Measurements from ENCODE around the gene KIF26B. TPM values are rescaled to one million over a fixed set of nuclear protein-coding genes. Genes with fewer than 3 reads are reported as not detected.

KIF26B gene
- total and polyA plus RNA-seq, 2 of the 4 experiments (the other 2 are of a cell fraction): 0.53 to 0.54 TPM

GRCh38 chr1:245748240-245748639, 593.5 kb downstream of the KIF26B start:
- BruUV-seq (replicated peaks): no TSS peak
- 90% methylated on average over 2 of the region's 10 CpGs; no CpG with 5 or more reads in 1 of the 2 experiments for WGBS, 2 experiments (ENCODE audit: extremely low coverage in 2 of 2, insufficient read length in 1 of 2)
- H4K5ac ChIP-seq (ENCODE audit: low read depth, low read length): no peak overlapping the region

More at GRCh38 chr1:245748240-245748639, 593.5 kb downstream of the KIF26B start:
- H3K56ac ChIP-seq (ENCODE audit: extremely low read depth, insufficient read depth, low read length): no peak overlapping the region
- no peaks in the 10 kb centered on the region for H3K36me3 ChIP-seq (ENCODE audit: control insufficient read depth, insufficient read depth, low read length)
- ChIA-PET CTCF (no interaction called here), POLR2A (ENCODE audit: unreplicated experiment) (no interaction called here)
- no peak overlapping the region for H2BK120ac ChIP-seq (ENCODE audit: low read depth, low read length)
- no peak overlapping the region for H2AK9ac ChIP-seq (replicated peaks; ENCODE audit: low read depth, low read length, poor library complexity)
- H3K23ac ChIP-seq (ENCODE audit: low read depth, low read length): no peak overlapping the region
- H2AFZ ChIP-seq (replicated peaks; ENCODE audit: low read length, poor library complexity): no peak overlapping the region
- no peak overlapping the region for H4K8ac ChIP-seq (ENCODE audit: low read depth in 2 of 2, low read length in 2 of 2)
- peaks cover 3% of the 10 kb centered on the region; the same call in 1 of the 2 replicates for H3K4me1 ChIP-seq (ENCODE audit: control insufficient read depth, insufficient read depth, low read length)
- no peak overlapping the region for H3K4me3 ChIP-seq (ENCODE audit: insufficient read depth, low read depth, low read length)
- no peak overlapping the region for H2BK5ac ChIP-seq (ENCODE audit: low read depth, low read length, poor library complexity, severe bottlenecking)
- no peaks in the 10 kb centered on the region for H3K9me1 ChIP-seq (ENCODE audit: insufficient read depth, low read length)
- no peak overlapping the region for H4K91ac ChIP-seq (ENCODE audit: insufficient read depth, low read depth, low read length)
- no peak overlapping the region for H2BK15ac ChIP-seq (ENCODE audit: low read depth, low read length)
- TF ChIP-seq FOS (IDR thresholded peaks at IDR 0.05; ENCODE audit: low read depth, low read length) (no peak), POLR2A (IDR thresholded peaks at IDR 0.05; ENCODE audit: low read depth, low read length) (no peak), NFE2L2 (IDR thresholded peaks at IDR 0.05; ENCODE audit: low read depth, low read length) (no peak), RFX5 (IDR thresholded peaks at IDR 0.05; ENCODE audit: low read depth, low read length) (no peak), MAZ (IDR thresholded peaks at IDR 0.05; ENCODE audit: borderline replicate concordance, low read depth, low read length) (no peak), RCOR1 (IDR thresholded peaks at IDR 0.05; ENCODE audit: insufficient replicate concordance, low read length) (no peak), USF2 (IDR thresholded peaks at IDR 0.05; ENCODE audit: low read depth, low read length) (no peak), ELK1 (IDR thresholded peaks at IDR 0.05; ENCODE audit: borderline replicate concordance, low read depth, low read length) (no peak), CHD1 (IDR thresholded peaks at IDR 0.05; ENCODE audit: low read depth, low read length) (no peak), SMC3 (IDR thresholded peaks at IDR 0.05; ENCODE audit: low read depth, low read length) (no peak), CTCF (conservative IDR thresholded peaks at IDR 0.05; ENCODE audit: low read depth, low read length) (no peak), RAD21 (IDR thresholded peaks at IDR 0.05; ENCODE audit: low read length) (no peak), BHLHE40 (IDR thresholded peaks at IDR 0.05; ENCODE audit: low read depth, low read length) (no peak), MXI1 (IDR thresholded peaks at IDR 0.05; ENCODE audit: borderline replicate concordance, low read depth, low read length) (no peak), CEBPB (IDR thresholded peaks at IDR 0.05; ENCODE audit: low read depth, low read length) (no peak), MAFK (IDR thresholded peaks at IDR 0.05; ENCODE audit: low read depth, low read length) (no peak)
- H2AK5ac ChIP-seq (ENCODE audit: low read depth, low read length): no peak overlapping the region
- H3K79me1 ChIP-seq (ENCODE audit: low read depth in 1 of 2, low read length in 2 of 2): no peaks in the 10 kb centered on the region
- no peak overlapping the region for H3K14ac ChIP-seq (replicated peaks; ENCODE audit: low read depth, low read length)
- H2BK20ac ChIP-seq (ENCODE audit: low read depth, low read length): no peak overlapping the region
- no peak overlapping the region for H3K18ac ChIP-seq (ENCODE audit: low read depth, low read length)
- intact Hi-C loops (cut with micrococcal nuclease): no loop called here
- H3K27ac ChIP-seq (ENCODE audit: insufficient read depth, low read length): no peak overlapping the region
- H3K9me3 ChIP-seq (ENCODE audit: control insufficient read depth, insufficient read depth, low read length): peaks cover 5% of the 10 kb centered on the region
- in situ Hi-C loops (cut with MboI; ENCODE audit: low sequenced_read_pairs): no loop called here
- dilution Hi-C loops (cut with HindIII; ENCODE audit: low sequenced_read_pairs, unreplicated experiment): no loop called here
- DNase-seq (no peak), ATAC-seq (ENCODE audit: low read depth) (no peak)
- no peak overlapping the region for H3K4me2 ChIP-seq (ENCODE audit: low read depth, low read length)
- no peaks in the 10 kb centered on the region for H4K20me1 ChIP-seq (ENCODE audit: insufficient read depth, low read length)
- H3K9ac ChIP-seq (ENCODE audit: low read depth, low read length): no peak overlapping the region
- no peak overlapping the region for H3K4ac ChIP-seq (ENCODE audit: low read depth, low read length)
- no peaks in the 10 kb centered on the region for H3K27me3 ChIP-seq (ENCODE audit: control insufficient read depth, insufficient read depth, low read length)

All from IMR-90 (cell line).